H1 (cell line): ENCODE measurements around the gene SLCO4A1. TPM values are rescaled to one million over a fixed set of nuclear protein-coding genes. Genes with fewer than 3 reads are reported as not detected.

Source experiments
- CTCF ChIA-PET: fragments of 300-600 bp; sonication (Branson Sonifier 250); formaldehyde crosslinking; loops from one replicate; lab custom pipeline; 2021; ENCODE audit not compliant: partially characterized antibody; lab: Charles Lee
- POLR2A ChIA-PET: fragments of 300-600 bp; sonication (Branson Sonifier 250); formaldehyde crosslinking; loops from one replicate; lab custom pipeline; 2021; ENCODE audit warnings: inconsistent platforms; ENCODE audit not compliant: partially characterized antibody; lab: Charles Lee
- DNase-seq, 2 experiments: peaks; one replicate each; pipeline versions ENCODE4 v3.0.0 to v3.0.0-alpha.2; 2010 to 2022; ENCODE audit warnings: low spot score in 2 of 2, low read depth in 1 of 2, mixed read lengths in 1 of 2
- FAIRE-seq: peaks from 2 replicates; lab custom pipeline; 2011; peaks lifted over from hg19 to GRCh38; lab: Jason Lieb, UNC
- H2AFZ ChIP-seq: 2 replicates; pipeline ENCODE4 v1.8.1; 2012; ENCODE audit warnings: low read length, inconsistent platforms
- H2AK5ac ChIP-seq: 2 replicates; pipeline ENCODE4 v1.6.1; 2013; ENCODE audit warnings: low read depth, low read length
- H2BK120ac ChIP-seq: replicated peaks from 2 replicates; pipeline ENCODE3; 2013; ENCODE audit warnings: low read depth, low read length, inconsistent platforms
- H2BK12ac ChIP-seq: 2 replicates; pipeline ENCODE4 v1.6.1; 2013; ENCODE audit warnings: low read depth, low read length
- H2BK15ac ChIP-seq: 2 replicates; pipeline ENCODE4 v1.6.1; 2013; ENCODE audit warnings: low read length
- H2BK20ac ChIP-seq: 2 replicates; pipeline ENCODE4 v1.6.1; 2013; ENCODE audit warnings: low read length
- H2BK5ac ChIP-seq: 2 replicates; pipeline ENCODE4 v1.6.1; 2013; ENCODE audit warnings: low read depth, low read length
- H3K14ac ChIP-seq: 2 replicates; pipeline ENCODE4 v1.6.1; 2013; ENCODE audit warnings: inconsistent platforms; ENCODE audit not compliant: insufficient read length
- H3K18ac ChIP-seq: 2 replicates; pipeline ENCODE4 v1.6.1; 2013; ENCODE audit warnings: low read length; ENCODE audit errors: extremely low read depth
- H3K23ac ChIP-seq: 2 replicates; pipeline ENCODE4 v1.6.1; 2013; ENCODE audit warnings: inconsistent platforms; ENCODE audit not compliant: insufficient read length
- H3K23me2 ChIP-seq: 2 replicates; pipeline ENCODE4 v1.6.1; 2013; ENCODE audit warnings: low read depth, low read length
- H3K27ac ChIP-seq: 2 replicates; pipeline ENCODE4 v1.6.1; 2011; ENCODE audit warnings: low read depth, low read length, inconsistent platforms
- H3K27me3 ChIP-seq, 4 experiments: replicated peaks in 1 of 4; 1 replicate in 1 of 4; 2 replicates in 3 of 4; pipeline versions ENCODE4 v1.6.1 to v1.8.1; 2011 to 2013; ENCODE audit warnings: low read length in 3 of 4, mild to moderate bottlenecking in 3 of 4, inconsistent platforms in 2 of 4, mixed read lengths in 2 of 4, moderate library complexity in 1 of 4; ENCODE audit not compliant: control insufficient read depth in 3 of 4, insufficient read depth in 3 of 4; ENCODE audit errors: extremely low read depth in 1 of 4
- H3K36me3 ChIP-seq, 4 experiments: 2 replicates each; pipeline versions ENCODE4 v1.6.1 to v1.8.1; 2011 to 2013; ENCODE audit warnings: mild to moderate bottlenecking in 4 of 4, low read length in 3 of 4, moderate library complexity in 2 of 4, control low read depth in 1 of 4, inconsistent platforms in 1 of 4; ENCODE audit not compliant: insufficient read depth in 4 of 4, control insufficient read depth in 2 of 4
- H3K4ac ChIP-seq: replicated peaks from 2 replicates; pipeline ENCODE3; 2013; ENCODE audit warnings: low read length, low read depth, mixed read lengths, inconsistent platforms; ENCODE audit not compliant: insufficient read length
- H3K4me1 ChIP-seq, 4 experiments: replicated peaks in 1 of 4; 1 replicate in 1 of 4; 2 replicates in 3 of 4; pipeline versions ENCODE4 v1.6.1 to v1.8.1; 2011 to 2013; ENCODE audit warnings: low read length in 3 of 4, inconsistent platforms in 2 of 4, mixed read lengths in 1 of 4; ENCODE audit not compliant: insufficient read depth in 4 of 4, control insufficient read depth in 3 of 4
- H3K4me2 ChIP-seq, 2 experiments: 2 replicates each; pipeline versions ENCODE4 v1.6.1 to v1.8.1; 2011 to 2013; ENCODE audit warnings: low read depth in 2 of 2, low read length in 2 of 2, control low read depth in 1 of 2, inconsistent platforms in 1 of 2, mild to moderate bottlenecking in 1 of 2; ENCODE audit not compliant: insufficient read depth in 1 of 2
- H3K4me3 ChIP-seq, 4 experiments: fragments of 200-600, 300-600 bp in 1 of 4; sonication (generic), shearing (Covaris generic), sonication (Bioruptor Twin) in 1 of 4; 2 replicates each; pipeline versions ENCODE4 v1.5.1 to v1.8.1; 2011 to 2016; ENCODE audit warnings: low read length in 4 of 4, low read depth in 3 of 4, control low read depth in 2 of 4, inconsistent platforms in 2 of 4, mild to moderate bottlenecking in 2 of 4, mixed read lengths in 1 of 4, moderate library complexity in 1 of 4; ENCODE audit not compliant: insufficient read depth in 2 of 4; ENCODE audit errors: extremely low read depth in 1 of 4
- H3K56ac ChIP-seq: replicated peaks from 2 replicates; pipeline ENCODE3; 2013; ENCODE audit warnings: low read depth, mild to moderate bottlenecking, mixed read lengths, low read length, inconsistent platforms; ENCODE audit not compliant: insufficient read length
- H3K79me1 ChIP-seq: 2 replicates; pipeline ENCODE4 v1.6.1; 2013; ENCODE audit warnings: low read depth, low read length, control low read depth
- H3K79me2 ChIP-seq, 2 experiments: 2 replicates each; pipeline versions ENCODE4 v1.6.1 to v1.8.1; 2012 to 2013; ENCODE audit warnings: low read length in 2 of 2, mild to moderate bottlenecking in 2 of 2, inconsistent platforms in 1 of 2; ENCODE audit not compliant: insufficient read depth in 2 of 2, control insufficient read depth in 1 of 2
- H3K9ac ChIP-seq, 4 experiments: replicated peaks in 1 of 4; 1 replicate in 1 of 4; 2 replicates in 3 of 4; pipeline versions ENCODE4 v1.6.1 to v1.8.1; 2011 to 2013; ENCODE audit warnings: low read depth in 3 of 4, low read length in 3 of 4, control low read depth in 2 of 4, mild to moderate bottlenecking in 2 of 4, moderate library complexity in 2 of 4, inconsistent platforms in 1 of 4; ENCODE audit errors: extremely low read depth in 1 of 4
- H3K9me3 ChIP-seq, 2 experiments: 2 replicates each; pipeline versions ENCODE4 v1.6.1 to v1.8.1; 2012 to 2013; ENCODE audit warnings: mild to moderate bottlenecking in 2 of 2, moderate library complexity in 2 of 2, control low read depth in 1 of 2, inconsistent platforms in 1 of 2, low read depth in 1 of 2, low read length in 1 of 2, mixed read lengths in 1 of 2; ENCODE audit not compliant: insufficient read depth in 2 of 2
- H4K20me1 ChIP-seq, 2 experiments: replicated peaks in 1 of 2; 2 replicates each; pipeline versions ENCODE3 to v1.8.1; 2011 to 2013; ENCODE audit warnings: inconsistent platforms in 2 of 2, low read length in 2 of 2, mild to moderate bottlenecking in 1 of 2; ENCODE audit not compliant: insufficient read depth in 2 of 2, control insufficient read depth in 1 of 2
- H4K5ac ChIP-seq: 2 replicates; pipeline ENCODE4 v1.6.1; 2013; ENCODE audit warnings: low read length, low read depth, mixed read lengths, inconsistent platforms; ENCODE audit not compliant: insufficient read length
- H4K8ac ChIP-seq: 2 replicates; pipeline ENCODE4 v1.8.0; 2013; ENCODE audit warnings: mild to moderate bottlenecking, moderate library complexity, low read length, inconsistent platforms; ENCODE audit not compliant: insufficient read depth; ENCODE audit errors: extremely low read depth
- H4K91ac ChIP-seq: replicated peaks from 2 replicates; pipeline ENCODE3; 2013; ENCODE audit warnings: low read length, mixed read lengths, inconsistent platforms; ENCODE audit not compliant: insufficient read length
- EP300 ChIP-seq, 2 experiments: IDR thresholded peaks; 1 replicate in 1 of 2; 2 replicates in 1 of 2; pipeline ENCODE4 v1.6.1; 2011 to 2012; ENCODE audit warnings: low read depth in 2 of 2, low read length in 2 of 2, mild to moderate bottlenecking in 2 of 2, borderline replicate concordance in 1 of 2, inconsistent platforms in 1 of 2, moderate library complexity in 1 of 2
- PHF8 ChIP-seq: fragments of 200-600 bp; sonication (generic); conservative IDR thresholded peaks from 2 replicates; pipeline ENCODE4 v1.7.1; 2012; ENCODE audit warnings: low read depth, mild to moderate bottlenecking, inconsistent platforms, low read length, moderate library complexity
- SRF ChIP-seq: IDR thresholded peaks from 2 replicates; pipeline ENCODE4 v1.6.1; 2011; ENCODE audit warnings: mild to moderate bottlenecking, low read depth, low read length, moderate library complexity
- TEAD4 ChIP-seq: IDR thresholded peaks from 2 replicates; pipeline ENCODE4 v1.6.1; 2012; ENCODE audit warnings: low read depth, low read length, inconsistent platforms, mixed read lengths
- WGBS, 2 experiments: shearing (Covaris generic) in 1 of 2; methylation state at CpG; one replicate each; pipeline versions ENCODE4 v1.1.6 to v1.1.7; 2013 to 2015; ENCODE audit warnings: low lambda C conversion rate in 2 of 2, mixed read lengths in 2 of 2, inconsistent platforms in 1 of 2, low coverage in 1 of 2, missing lambda C conversion rate in 1 of 2; ENCODE audit not compliant: insufficient replicate concordance in 2 of 2, insufficient coverage in 1 of 2, insufficient read length in 1 of 2; ENCODE audit errors: extremely low coverage in 1 of 2, missing lambda C conversion rate in 1 of 2; 5-methylcytosine and 5-hydroxymethylcytosine counted together
- polyA plus RNA-seq, 7 experiments: library from polyadenylated mRNA; depleted of rRNA in 3 of 7; stranded (reverse) in 5 of 7; unstranded in 2 of 7; fragments of >200 nt in 5 of 7; fragments of 200-250 nt in 2 of 7; gene quantifications; 1 replicate in 5 of 7; 2 replicates in 1 of 7; 4 replicates in 1 of 7; pipeline versions ENCODE4 v1.2.1 to v1.2.3, GENCODE V29; 2011 to 2013; ENCODE audit warnings: missing spikeins in 2 of 7, mixed read lengths in 2 of 7
- total RNA-seq: library from RNA; stranded (reverse); fragmentation: NEBNext Ultra II Directional; extraction: Animal tissue kit (Norgen Biotek cat#: 25700); gene quantifications from 2 replicates; pipeline ENCODE4 v1.2.1, GENCODE V29; 2021

Gene SLCO4A1
- total and polyA plus RNA-seq, 2 of the 8 experiments (the other 6 are each of a cell fraction or from before 2014, with no cell fraction given) = 10.5 to 18.5 TPM

GRCh38 chr20:62628691-62629090 lies 13.6 kb upstream of the SLCO4A1 start:
- no peak for FAIRE-seq
- WGBS, 2 experiments = 65% methylated on average over 5 of the region's 6 CpGs; no CpG with 5 or more reads in 1 of the 2 experiments
- CTCF ChIA-PET = interaction anchor here (0.6 to 1.5 kb wide), 6 partner anchors 9 to 581 kb away, joined by 3 to 5 read pairs (median 3); no protein-coding TSS in a partner anchor

More at GRCh38 chr20:62628691-62629090, 13.6 kb upstream of the SLCO4A1 start:
- no peak overlapping the region; the same call in 1 of the 2 replicates for H2BK5ac ChIP-seq
- POLR2A ChIA-PET = interaction anchor here (0.6 to 1.5 kb wide), 5 partner anchors 9 to 477 kb away, joined by 3 to 6 read pairs (median 3); partner anchors contain the start of gene SLCO4A1
- peaks cover 0 to 3% of the 10 kb centered on the region in 2 experiments; a peak in 1 of 4 replicates for H3K9me3 ChIP-seq
- no peak overlapping the region for H3K23ac ChIP-seq
- no peak overlapping the region for H3K18ac ChIP-seq
- no peak overlapping the region for H3K14ac ChIP-seq
- no peak overlapping the region for H2BK12ac ChIP-seq
- H3K4ac ChIP-seq = no peak overlapping the region
- no peaks in the 10 kb centered on the region for H3K79me2 ChIP-seq
- no peak overlapping the region for H4K91ac ChIP-seq
- TF ChIP-seq SRF (no peak), PHF8 (no peak), TEAD4 (peak; percentile 79), EP300 (IDR thresholded peaks at IDR 0.05; ENCODE audit: borderline replicate concordance in 1 of 2, low read depth in 2 of 2, low read length in 2 of 2) (no peak)
- TF ChIP-seq, all 59 proteins: peak for 1
- peaks cover 6% of the 10 kb centered on the region; the same call in 1 of the 2 replicates for H3K23me2 ChIP-seq
- no peak overlapping the region for H3K27ac ChIP-seq
- no peak for DNase-seq
- H3K4me1 ChIP-seq = peaks cover 0 to 13% (median 7%) of the 10 kb centered on the region in 4 experiments; a peak in 6 of 7 replicates
- no peak overlapping the region for H2AK5ac ChIP-seq
- H3K79me1 ChIP-seq = no peaks in the 10 kb centered on the region; the same call in 1 of the 2 replicates
- H2BK120ac ChIP-seq = no peak overlapping the region
- H4K20me1 ChIP-seq = peaks cover 0 to 2% of the 10 kb centered on the region in 2 experiments
- H2AFZ ChIP-seq = no peak overlapping the region
- H3K9ac ChIP-seq = no peak overlapping the region
- no peak overlapping the region for H2BK15ac ChIP-seq
- no peak overlapping the region for H3K4me2 ChIP-seq
- no peaks in the 10 kb centered on the region for H3K36me3 ChIP-seq
- H4K5ac ChIP-seq = no peak overlapping the region
- no peak overlapping the region for H3K4me3 ChIP-seq
- no peak overlapping the region for H2BK20ac ChIP-seq
- H3K27me3 ChIP-seq = no peaks in the 10 kb centered on the region
- no peak overlapping the region for H3K56ac ChIP-seq
- no peak overlapping the region for H4K8ac ChIP-seq
